ENCODE results near the gene TLN1.

The TLN1 gene

DNA sequence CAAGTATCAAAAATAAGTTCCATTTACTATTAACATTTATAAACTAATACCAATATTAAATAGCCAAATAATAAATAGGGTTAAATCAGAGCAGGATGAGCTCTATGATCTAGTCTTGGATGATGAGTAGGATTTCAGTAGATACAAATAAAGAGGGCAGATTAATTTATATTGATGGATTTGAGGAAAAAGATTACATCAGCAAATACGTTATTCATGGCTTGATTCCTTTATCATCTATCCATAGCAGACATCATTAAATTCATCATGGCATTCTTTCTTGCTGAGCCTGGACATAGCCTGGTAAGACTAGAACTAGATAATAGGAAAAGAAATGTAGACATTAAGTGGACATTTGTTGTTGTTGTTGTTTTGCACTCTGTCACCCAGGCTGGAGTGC lies 35.5 kb upstream of the TLN1 start:
- Histone ChIP-seq H2AFZ (ENCODE audit: low read length, unreplicated experiment) (no peak overlapping the region), H3K27ac (ENCODE audit: low read depth, low read length) (no peak overlapping the region), H3K36me3 (ENCODE audit: insufficient read depth, low read length) (no peaks in the 10 kb centered on the region), H3K27me3 (ENCODE audit: insufficient read depth, low read length) (no peaks in the 10 kb centered on the region), H3K79me2 (ENCODE audit: control insufficient read depth, insufficient read depth, low read length, unreplicated experiment) (no peaks in the 10 kb centered on the region), H3K4me1 (ENCODE audit: control insufficient read depth, insufficient read depth, low read length, unreplicated experiment) (peaks cover 20% of the 10 kb centered on the region), H3K4me3 (ENCODE audit: low read depth, low read length) (no peak overlapping the region)

DNA sequence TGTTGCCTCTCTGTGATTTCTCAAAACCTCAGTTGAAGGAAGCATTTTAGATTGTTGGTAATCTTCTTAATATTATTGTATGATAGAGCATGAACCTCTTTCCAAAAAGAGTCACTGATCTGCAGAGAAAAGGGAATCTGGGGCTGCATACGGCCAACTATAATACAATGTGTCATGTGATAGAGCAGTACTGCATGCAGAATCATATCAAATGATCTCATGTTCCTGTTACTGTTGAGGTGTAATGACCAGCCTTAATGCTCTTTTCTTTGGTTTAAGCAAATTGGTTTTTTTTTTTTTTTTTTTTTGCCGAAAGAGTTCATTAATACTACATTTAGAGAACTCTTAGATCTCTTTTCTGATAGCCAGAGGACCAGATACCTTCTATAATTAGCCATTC lies 35.0 kb upstream of the TLN1 start:
- Histone ChIP-seq H3K4me3 (ENCODE audit: low read depth, low read length) (no peak overlapping the region), H3K27ac (ENCODE audit: low read depth, low read length) (no peak overlapping the region), H3K79me2 (ENCODE audit: control insufficient read depth, insufficient read depth, low read length, unreplicated experiment) (no peaks in the 10 kb centered on the region)

GRCh38 chr9:35763803-35764202 lies 31.8 kb upstream of the TLN1 start:
- Histone ChIP-seq H3K27ac (ENCODE audit: low read depth, low read length) (no peak overlapping the region), H3K4me3 (ENCODE audit: low read depth, low read length) (no peak overlapping the region), H2AFZ (ENCODE audit: low read length, unreplicated experiment) (no peak overlapping the region), H3K27me3 (ENCODE audit: insufficient read depth, low read length) (no peaks in the 10 kb centered on the region), H3K79me2 (ENCODE audit: control insufficient read depth, insufficient read depth, low read length, unreplicated experiment) (no peaks in the 10 kb centered on the region), H3K4me1 (ENCODE audit: control insufficient read depth, insufficient read depth, low read length, unreplicated experiment) (peaks cover 13% of the 10 kb centered on the region), H3K36me3 (ENCODE audit: insufficient read depth, low read length) (no peaks in the 10 kb centered on the region)

More for the DNA sequence above, 35.0 kb upstream of the TLN1 start:
- Histone ChIP-seq H3K27me3 (ENCODE audit: insufficient read depth, low read length) (no peaks in the 10 kb centered on the region), H3K36me3 (ENCODE audit: insufficient read depth, low read length) (no peaks in the 10 kb centered on the region), H3K4me1 (ENCODE audit: control insufficient read depth, insufficient read depth, low read length, unreplicated experiment) (peaks cover 17% of the 10 kb centered on the region), H2AFZ (ENCODE audit: low read length, unreplicated experiment) (no peak overlapping the region)

DNA sequence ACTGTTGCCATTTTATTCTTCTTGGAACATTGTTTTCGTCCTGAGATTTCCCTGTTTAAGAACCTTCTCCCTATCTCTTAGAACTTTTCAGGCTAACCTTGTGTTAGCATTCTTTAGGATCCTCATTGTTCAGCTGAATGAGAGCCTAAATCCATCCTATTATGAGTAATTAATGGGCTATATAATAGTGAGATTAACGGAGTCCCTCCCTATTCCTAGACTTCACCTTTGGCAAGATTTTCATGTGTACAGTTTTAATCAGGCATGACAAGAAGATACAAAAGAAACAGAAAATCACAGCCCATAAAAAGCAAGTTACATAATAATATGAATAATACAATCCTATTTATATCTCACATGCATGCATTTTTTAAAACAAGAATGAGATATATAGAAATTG lies 31.2 kb upstream of the TLN1 start:
- Histone ChIP-seq H3K4me3 (ENCODE audit: low read depth, low read length) (no peak overlapping the region), H2AFZ (ENCODE audit: low read length, unreplicated experiment) (no peak overlapping the region), H3K36me3 (ENCODE audit: insufficient read depth, low read length) (no peaks in the 10 kb centered on the region), H3K27me3 (ENCODE audit: insufficient read depth, low read length) (no peaks in the 10 kb centered on the region), H3K27ac (ENCODE audit: low read depth, low read length) (no peak overlapping the region), H3K4me1 (ENCODE audit: control insufficient read depth, insufficient read depth, low read length, unreplicated experiment) (peaks cover 16% of the 10 kb centered on the region), H3K79me2 (ENCODE audit: control insufficient read depth, insufficient read depth, low read length, unreplicated experiment) (no peaks in the 10 kb centered on the region)

GRCh38 chr9:35760651-35761050 lies 28.7 kb upstream of the TLN1 start:
- Histone ChIP-seq H3K4me3 (ENCODE audit: low read depth, low read length) (no peak overlapping the region), H3K27ac (ENCODE audit: low read depth, low read length) (peak overlapping the region; percentile 23), H3K36me3 (ENCODE audit: insufficient read depth, low read length) (no peaks in the 10 kb centered on the region), H3K79me2 (ENCODE audit: control insufficient read depth, insufficient read depth, low read length, unreplicated experiment) (no peaks in the 10 kb centered on the region), H2AFZ (ENCODE audit: low read length, unreplicated experiment) (no peak overlapping the region), H3K27me3 (ENCODE audit: insufficient read depth, low read length) (no peaks in the 10 kb centered on the region), H3K4me1 (ENCODE audit: control insufficient read depth, insufficient read depth, low read length, unreplicated experiment) (peaks cover 24% of the 10 kb centered on the region)

DNA sequence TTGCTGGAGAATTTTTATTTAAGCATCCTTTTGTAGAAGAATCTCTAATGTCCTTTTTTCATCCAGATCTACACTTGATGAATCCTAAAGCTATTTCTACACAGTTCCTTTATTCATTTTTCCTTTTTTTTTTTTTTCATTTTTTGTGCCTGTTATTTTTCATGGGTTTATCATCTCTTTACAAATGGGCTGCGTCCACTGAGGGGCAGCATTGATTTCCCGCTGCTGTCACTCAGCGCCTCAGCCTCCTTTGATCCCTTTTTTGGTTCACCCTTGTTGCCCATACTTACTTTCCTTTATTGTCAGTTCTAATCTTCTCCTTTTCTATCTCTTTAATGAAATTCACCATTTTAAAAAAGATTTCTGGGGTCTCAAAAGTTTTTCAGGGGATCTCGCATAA lies 27.8 kb upstream of the TLN1 start:
- H3K27me3 ChIP-seq (ENCODE audit: insufficient read depth, low read length): no peaks in the 10 kb centered on the region
- H3K4me1 ChIP-seq (ENCODE audit: control insufficient read depth, insufficient read depth, low read length, unreplicated experiment): peaks cover 24% of the 10 kb centered on the region
- H3K27ac ChIP-seq (ENCODE audit: low read depth, low read length): no peak overlapping the region
- no peak overlapping the region for H2AFZ ChIP-seq (ENCODE audit: low read length, unreplicated experiment)
- H3K36me3 ChIP-seq (ENCODE audit: insufficient read depth, low read length): 0 out of 2 replicates have a peak, but pooled peaks cover 3% of the 10 kb centered on the region
- no peak overlapping the region for H3K4me3 ChIP-seq (ENCODE audit: low read depth, low read length)
- H3K79me2 ChIP-seq (ENCODE audit: control insufficient read depth, insufficient read depth, low read length, unreplicated experiment): no peaks in the 10 kb centered on the region

GRCh38 chr9:35758475-35759050 lies 26.6 kb upstream of the TLN1 start:
- Histone ChIP-seq H3K27ac (ENCODE audit: low read depth, low read length) (no peak overlapping the region), H3K79me2 (ENCODE audit: control insufficient read depth, insufficient read depth, low read length, unreplicated experiment) (no peaks in the 10 kb centered on the region)

GRCh38 chr9:35757892-35758275 lies 25.9 kb upstream of the TLN1 start:
- no peak overlapping the region for H3K27ac ChIP-seq (ENCODE audit: low read depth, low read length)
- H3K79me2 ChIP-seq (ENCODE audit: control insufficient read depth, insufficient read depth, low read length, unreplicated experiment): no peaks in the 10 kb centered on the region
- peaks cover 9% of the 10 kb centered on the region; the same call in 1 of the 2 replicates for H3K36me3 ChIP-seq (ENCODE audit: insufficient read depth, low read length)
- H3K4me3 ChIP-seq (ENCODE audit: low read depth, low read length): no peak overlapping the region
- H3K4me1 ChIP-seq (ENCODE audit: control insufficient read depth, insufficient read depth, low read length, unreplicated experiment): peaks cover 24% of the 10 kb centered on the region
- no peaks in the 10 kb centered on the region for H3K27me3 ChIP-seq (ENCODE audit: insufficient read depth, low read length)
- no peak overlapping the region for H2AFZ ChIP-seq (ENCODE audit: low read length, unreplicated experiment)

More at GRCh38 chr9:35758475-35759050, 26.6 kb upstream of the TLN1 start:
- peaks cover 6% of the 10 kb centered on the region; the same call in 1 of the 2 replicates for H3K36me3 ChIP-seq (ENCODE audit: insufficient read depth, low read length)
- H3K27me3 ChIP-seq (ENCODE audit: insufficient read depth, low read length): no peaks in the 10 kb centered on the region
- H3K4me1 ChIP-seq (ENCODE audit: control insufficient read depth, insufficient read depth, low read length, unreplicated experiment): peaks cover 24% of the 10 kb centered on the region
- H3K4me3 ChIP-seq (ENCODE audit: low read depth, low read length): no peak overlapping the region
- H2AFZ ChIP-seq (ENCODE audit: low read length, unreplicated experiment): no peak overlapping the region

DNA sequence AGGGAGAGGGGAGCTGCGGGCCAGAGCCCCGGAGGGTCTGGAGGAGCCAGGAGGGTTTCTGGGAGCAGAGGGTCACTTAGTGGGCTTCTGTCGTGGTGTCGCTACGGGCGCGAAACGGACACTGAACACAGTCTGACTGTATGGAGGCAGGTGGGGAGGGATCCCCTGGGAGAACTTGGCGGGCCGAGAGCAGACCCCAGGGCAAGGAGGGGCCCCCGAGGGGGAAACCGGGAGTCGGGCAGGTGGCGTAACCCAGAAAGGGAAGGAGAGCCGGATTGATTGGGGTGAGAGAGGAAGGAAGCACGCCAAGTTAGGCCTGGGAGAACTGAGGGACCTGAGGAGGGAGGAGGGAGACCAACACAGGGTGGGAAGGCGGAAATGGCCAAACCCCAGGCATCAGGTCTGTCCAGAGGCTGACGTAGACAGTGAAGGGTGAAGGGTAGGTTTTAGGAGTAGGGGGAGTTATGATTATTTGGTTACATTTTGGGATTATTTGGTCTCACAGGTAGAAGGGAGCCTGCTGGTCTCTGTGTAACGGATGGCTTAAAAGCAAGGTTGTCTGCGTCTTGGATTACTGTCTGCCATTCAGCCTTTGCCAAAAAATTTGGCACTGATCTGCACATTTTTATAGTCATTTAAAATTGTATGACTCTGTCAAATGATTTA lies 25.4 kb upstream of the TLN1 start:
- no peak overlapping the region for H3K27ac ChIP-seq (ENCODE audit: low read depth, low read length)
- no peaks in the 10 kb centered on the region for H3K79me2 ChIP-seq (ENCODE audit: control insufficient read depth, insufficient read depth, low read length, unreplicated experiment)
- H3K4me3 ChIP-seq (ENCODE audit: low read depth, low read length): peak overlapping the region; percentile 67; the same call in 1 of the 2 replicates
- no peak overlapping the region for H2AFZ ChIP-seq (ENCODE audit: low read length, unreplicated experiment)
- H3K27me3 ChIP-seq (ENCODE audit: insufficient read depth, low read length): no peaks in the 10 kb centered on the region
- H3K36me3 ChIP-seq (ENCODE audit: insufficient read depth, low read length): peaks cover 9% of the 10 kb centered on the region; the same call in 1 of the 2 replicates
- H3K4me1 ChIP-seq (ENCODE audit: control insufficient read depth, insufficient read depth, low read length, unreplicated experiment): peaks cover 24% of the 10 kb centered on the region

GRCh38 chr9:35756275-35757225 lies 24.6 kb upstream of the TLN1 start:
- H2AFZ ChIP-seq (ENCODE audit: low read length, unreplicated experiment): no peak overlapping the region

More at GRCh38 chr9:35756275-35757225, 24.6 kb upstream of the TLN1 start:
- peaks cover 9% of the 10 kb centered on the region; the same call in 1 of the 2 replicates for H3K36me3 ChIP-seq (ENCODE audit: insufficient read depth, low read length)
- no peak overlapping the region for H3K27ac ChIP-seq (ENCODE audit: low read depth, low read length)
- H3K79me2 ChIP-seq (ENCODE audit: control insufficient read depth, insufficient read depth, low read length, unreplicated experiment): no peaks in the 10 kb centered on the region
- H3K27me3 ChIP-seq (ENCODE audit: insufficient read depth, low read length): no peaks in the 10 kb centered on the region
- H3K4me1 ChIP-seq (ENCODE audit: control insufficient read depth, insufficient read depth, low read length, unreplicated experiment): peaks cover 24% of the 10 kb centered on the region
- peak overlapping the region; percentile 67 for H3K4me3 ChIP-seq (ENCODE audit: low read depth, low read length)
